Effector CD4-positive, alpha-beta T cell (primary cell): Measurements from ENCODE around the gene PEX11G.

ENCODE experiments used
- DNase-seq: peaks from one replicate; pipeline ENCODE4 v3.0.0-alpha.2; 2020

Gene PEX11G

GRCh38 chr19:7492558-7492957, 3.7 kb upstream of the PEX11G start:
- no peak for DNase-seq

- no peak for DNase-seq
These were observed 3.3 kb upstream of the PEX11G start for GRCh38 chr19:7492142-7492541.

GRCh38 chr19:7489609-7490044, 792 bp upstream of the PEX11G start:
- no peak for DNase-seq

GRCh38 chr19:7486923-7487322, 1.9 kb downstream of the PEX11G start:
- DNase-seq = no peak

GRCh38 chr19:7483720-7484201, 5.1 kb downstream of the PEX11G start:
- DNase-seq = no peak

- DNase-seq = no peak
These were observed 6.0 kb downstream of the PEX11G start for GRCh38 chr19:7482584-7483439.

- DNase-seq = no peak
These were observed 7.9 kb downstream of the PEX11G start for GRCh38 chr19:7480970-7481255.

GRCh38 chr19:7480222-7480969, 8.4 kb downstream of the PEX11G start:
- DNase-seq = no peak

GRCh38 chr19:7478843-7479227, 10.0 kb downstream of the PEX11G start:
- no peak for DNase-seq

- DNase-seq = no peak
These were observed 10.5 kb downstream of the PEX11G start for GRCh38 chr19:7478173-7478842.

- DNase-seq = no peak
These were observed 11.1 kb downstream of the PEX11G start for GRCh38 chr19:7477758-7478157.

GRCh38 chr19:7476777-7477494, 11.9 kb downstream of the PEX11G start:
- DNase-seq = no peak

GRCh38 chr19:7476241-7476640, 12.6 kb downstream of the PEX11G start:
- no peak for DNase-seq

GRCh38 chr19:7475665-7476064, 13.2 kb downstream of the PEX11G start:
- DNase-seq = no peak

- DNase-seq = no peak
These were observed 16.9 kb downstream of the PEX11G start for GRCh38 chr19:7471696-7472615.

GRCh38 chr19:7470540-7471305, 18.1 kb downstream of the PEX11G start:
- DNase-seq = no peak

- DNase-seq = no peak
These were observed 19.1 kb downstream of the PEX11G start for GRCh38 chr19:7469669-7470285.

GRCh38 chr19:7468840-7469239, 20.0 kb downstream of the PEX11G start:
- no peak for DNase-seq

- no peak for DNase-seq
These were observed 21.5 kb downstream of the PEX11G start for GRCh38 chr19:7467009-7467989.
